Neutrophil (primary cell): ENCODE data around the gene SETD3.

Source experiments
- H3K27ac ChIP-seq: fragments of 200-600 bp; sonication (generic); 2 replicates; pipeline ENCODE4 v1.5.1; 2016; ENCODE audit warnings: mild to moderate bottlenecking, moderate library complexity
- H3K27me3 ChIP-seq: fragments of 200-600 bp; sonication (generic); 2 replicates; pipeline ENCODE4 v1.6.0; 2016; ENCODE audit warnings: mild to moderate bottlenecking
- H3K36me3 ChIP-seq: fragments of 200-600 bp; sonication (generic); 2 replicates; pipeline ENCODE4 v1.5.1; 2017
- H3K4me1 ChIP-seq, 2 experiments: fragments of 200-600 bp in 1 of 2; sonication (generic) in 1 of 2; 1 replicate in 1 of 2; 2 replicates in 1 of 2; pipeline versions ENCODE4 v1.5.1 to v1.6.1; 2013 to 2016; ENCODE audit warnings: low read depth in 1 of 2, low read length in 1 of 2, mild to moderate bottlenecking in 1 of 2, moderate library complexity in 1 of 2; ENCODE audit not compliant: control insufficient read depth in 1 of 2, insufficient read depth in 1 of 2
- H3K4me3 ChIP-seq, 2 experiments: fragments of 200-600 bp in 1 of 2; sonication (generic) in 1 of 2; 1 replicate in 1 of 2; 2 replicates in 1 of 2; pipeline ENCODE4 v1.5.1; 2013 to 2016; ENCODE audit warnings: low read depth in 1 of 2, low read length in 1 of 2, mild to moderate bottlenecking in 1 of 2, moderate library complexity in 1 of 2
- H3K9me3 ChIP-seq: fragments of 200-600 bp; sonication (generic); 2 replicates; pipeline ENCODE4 v1.5.1; 2016
- TF ChIP-seq, protein P1 (sequence below): fragments of 200-600 bp; sonication (generic); IDR thresholded peaks from 2 replicates; pipeline ENCODE4 v1.5.1; 2016; ENCODE audit warnings: antibody characterized with exemption

Gene SETD3

DNA sequence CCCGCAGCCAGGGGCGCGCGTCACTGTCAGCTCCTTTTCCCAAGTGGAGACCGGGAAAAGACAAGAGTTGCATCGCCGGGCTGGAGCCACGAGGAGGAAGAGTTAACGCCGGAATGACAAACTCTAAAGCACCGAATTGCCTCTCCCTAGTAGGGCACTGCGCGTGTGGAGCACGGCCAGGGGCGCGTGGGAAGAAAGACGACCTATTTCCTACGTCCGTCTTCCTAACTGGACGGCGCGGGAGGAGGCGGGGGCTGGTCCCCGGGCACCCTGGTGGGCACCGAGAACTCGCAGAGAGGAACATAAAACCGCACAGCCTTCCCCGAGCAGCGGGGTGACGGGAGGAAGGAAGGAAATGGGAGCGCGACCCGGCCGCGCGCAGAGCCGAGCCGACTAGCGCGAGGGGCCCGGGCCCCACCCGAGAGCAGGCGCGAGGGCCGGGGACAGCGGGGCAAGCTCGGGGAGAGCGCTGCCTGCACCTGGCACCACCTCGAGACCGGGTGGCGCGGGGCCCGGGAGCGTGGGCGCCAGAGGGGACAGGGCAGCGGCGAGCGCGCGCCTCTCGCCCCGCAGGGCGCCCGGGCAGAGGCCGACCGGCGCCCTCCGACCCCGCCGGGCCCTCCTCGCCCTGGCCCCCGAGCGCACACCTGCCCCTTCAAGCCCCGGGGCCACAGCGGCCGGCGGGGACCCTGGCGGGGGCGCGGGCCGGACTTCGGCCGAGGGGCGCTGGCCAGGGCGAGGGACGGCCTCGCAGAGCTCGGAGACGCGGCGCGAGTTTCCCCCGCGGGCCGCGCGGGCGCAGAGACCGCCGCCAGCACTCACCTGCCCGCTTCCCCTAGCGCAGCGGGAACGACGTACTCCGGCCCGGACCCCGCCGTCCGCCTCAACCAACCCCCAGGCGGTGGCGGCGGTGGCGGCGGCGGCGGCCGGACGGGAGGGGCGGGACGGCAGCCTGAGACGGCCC, at the start of gene SETD3:
SETD3 (minus strand) TSS at position 954 of the 964 bp plus-strand sequence. CDS start 15,054 bp downstream, outside the sequence.
- TF ChIP-seq, protein P1, sequence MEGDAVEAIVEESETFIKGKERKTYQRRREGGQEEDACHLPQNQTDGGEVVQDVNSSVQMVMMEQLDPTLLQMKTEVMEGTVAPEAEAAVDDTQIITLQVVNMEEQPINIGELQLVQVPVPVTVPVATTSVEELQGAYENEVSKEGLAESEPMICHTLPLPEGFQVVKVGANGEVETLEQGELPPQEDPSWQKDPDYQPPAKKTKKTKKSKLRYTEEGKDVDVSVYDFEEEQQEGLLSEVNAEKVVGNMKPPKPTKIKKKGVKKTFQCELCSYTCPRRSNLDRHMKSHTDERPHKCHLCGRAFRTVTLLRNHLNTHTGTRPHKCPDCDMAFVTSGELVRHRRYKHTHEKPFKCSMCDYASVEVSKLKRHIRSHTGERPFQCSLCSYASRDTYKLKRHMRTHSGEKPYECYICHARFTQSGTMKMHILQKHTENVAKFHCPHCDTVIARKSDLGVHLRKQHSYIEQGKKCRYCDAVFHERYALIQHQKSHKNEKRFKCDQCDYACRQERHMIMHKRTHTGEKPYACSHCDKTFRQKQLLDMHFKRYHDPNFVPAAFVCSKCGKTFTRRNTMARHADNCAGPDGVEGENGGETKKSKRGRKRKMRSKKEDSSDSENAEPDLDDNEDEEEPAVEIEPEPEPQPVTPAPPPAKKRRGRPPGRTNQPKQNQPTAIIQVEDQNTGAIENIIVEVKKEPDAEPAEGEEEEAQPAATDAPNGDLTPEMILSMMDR, result no peak
- Histone ChIP-seq H3K4me1 (peaks cover 45 to 46% of the 10 kb centered on the region in 2 experiments), H3K9me3 (no peaks in the 10 kb centered on the region), H3K4me3 (peak within 1 kb of the TSS; percentile 92 to 93), H3K36me3 (no peaks in the 10 kb centered on the region), H3K27ac (peak within 1 kb of the TSS; percentile 92), H3K27me3 (no peaks in the 10 kb centered on the region)

DNA sequence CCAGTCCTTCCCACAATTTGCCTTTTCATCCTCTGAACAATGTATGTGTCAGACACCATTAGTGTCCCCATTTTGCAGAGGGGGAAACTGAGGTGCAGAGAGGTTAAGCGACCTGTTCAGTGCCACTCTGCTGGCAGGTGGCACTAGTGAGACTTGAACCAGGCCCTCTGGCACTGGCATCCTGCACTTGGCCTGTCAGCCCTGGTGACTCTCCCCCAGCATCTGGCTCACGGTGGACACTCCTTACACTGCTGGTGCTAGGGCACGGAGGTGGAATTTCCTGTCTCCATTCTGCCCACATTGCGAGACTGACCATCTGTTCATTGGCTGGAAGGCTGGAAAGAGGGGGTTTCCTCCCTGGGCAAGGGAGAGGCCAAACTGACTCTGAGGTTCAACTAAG, 49.2 kb upstream of the SETD3 start:
- H3K4me3 ChIP-seq, result no peak overlapping the region
- H3K9me3 ChIP-seq, result no peaks in the 10 kb centered on the region
- TF ChIP-seq, protein P1, result no peak
- H3K27me3 ChIP-seq, result no peaks in the 10 kb centered on the region
- H3K27ac ChIP-seq, result no peak overlapping the region
- no peaks in the 10 kb centered on the region for H3K4me1 ChIP-seq
- no peaks in the 10 kb centered on the region for H3K36me3 ChIP-seq

DNA sequence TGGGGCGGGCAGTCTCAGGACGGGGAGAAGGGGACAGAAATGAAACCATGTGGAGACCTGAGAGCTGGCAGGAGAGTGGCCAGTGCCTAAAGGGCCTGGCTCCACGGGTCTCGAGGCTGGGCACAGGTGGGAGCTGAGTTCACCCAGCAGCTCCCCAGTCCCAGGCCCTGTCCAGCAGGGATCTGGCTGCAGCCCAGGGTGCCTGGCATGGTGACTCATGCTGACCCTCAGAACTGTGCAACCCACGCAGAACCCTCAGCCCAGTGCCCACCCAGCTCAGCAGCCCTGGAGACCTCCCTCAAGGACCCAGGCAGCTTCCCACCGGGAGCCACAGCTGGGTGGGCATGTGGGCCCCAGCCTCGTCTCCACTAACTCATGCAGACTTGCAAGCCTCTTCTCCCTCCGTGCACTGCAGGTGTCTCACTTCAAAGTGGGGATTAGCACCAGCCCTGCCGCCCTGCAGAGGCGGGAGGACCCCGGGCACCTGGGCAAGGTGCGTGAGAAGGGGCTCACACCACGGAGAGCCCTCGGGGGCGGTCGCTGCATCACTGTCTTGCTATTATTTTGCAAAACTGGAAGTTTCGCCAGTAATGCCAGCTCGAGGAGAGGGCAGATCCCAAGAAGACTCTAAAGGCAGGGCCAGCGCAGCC, 46.9 kb upstream of the SETD3 start:
- no peaks in the 10 kb centered on the region for H3K27me3 ChIP-seq
- no peak overlapping the region for H3K4me3 ChIP-seq
- no peaks in the 10 kb centered on the region for H3K36me3 ChIP-seq
- no peaks in the 10 kb centered on the region for H3K4me1 ChIP-seq
- H3K27ac ChIP-seq, result no peak overlapping the region
- no peaks in the 10 kb centered on the region for H3K9me3 ChIP-seq
- TF ChIP-seq, protein P1, result no peak

DNA sequence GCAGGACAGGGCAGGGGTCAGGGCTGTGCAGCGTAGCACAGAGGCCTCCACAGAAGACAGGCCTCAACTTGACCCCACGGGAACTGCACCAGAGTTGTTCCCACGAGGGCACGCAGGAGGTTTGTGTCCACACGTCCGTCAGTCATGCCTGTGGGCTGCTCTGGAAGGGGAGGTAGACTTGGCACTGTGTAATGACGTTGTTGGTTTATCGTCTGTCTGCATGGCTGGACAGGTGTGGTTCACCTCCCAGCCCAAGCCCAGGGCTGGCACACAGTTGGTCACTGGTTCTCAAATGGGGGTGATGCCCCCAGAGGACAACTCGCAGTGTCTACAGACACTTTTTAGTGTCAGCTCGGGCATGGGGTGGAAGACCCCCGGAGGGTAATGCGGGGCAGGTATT, 46.4 kb upstream of the SETD3 start:
- no peaks in the 10 kb centered on the region for H3K27me3 ChIP-seq
- no peaks in the 10 kb centered on the region for H3K4me1 ChIP-seq
- H3K36me3 ChIP-seq, result no peaks in the 10 kb centered on the region
- no peak overlapping the region for H3K4me3 ChIP-seq
- no peak overlapping the region for H3K27ac ChIP-seq
- TF ChIP-seq, protein P1, result no peak
- H3K9me3 ChIP-seq, result no peaks in the 10 kb centered on the region

DNA sequence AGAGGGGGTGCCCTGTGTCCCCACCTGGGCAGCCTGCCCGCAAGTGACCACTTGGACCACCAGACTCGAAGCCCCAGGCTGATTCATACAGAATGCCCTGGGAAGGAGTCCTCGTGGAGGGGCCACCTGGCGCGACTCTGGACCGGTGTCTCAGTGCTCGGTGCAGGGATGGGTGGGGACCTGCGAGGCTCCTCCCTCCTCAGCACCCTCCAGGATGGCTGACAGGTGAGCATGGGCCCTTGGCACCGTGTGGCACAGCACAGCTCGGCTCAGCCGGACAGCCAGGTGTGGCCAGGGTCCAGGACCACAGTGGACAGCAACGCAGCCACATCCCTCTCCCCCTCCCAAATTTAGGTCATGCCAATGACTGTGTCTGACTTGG, 45.0 kb upstream of the SETD3 start:
- Histone ChIP-seq H3K27me3 (no peaks in the 10 kb centered on the region), H3K4me3 (no peak overlapping the region), H3K27ac (no peak overlapping the region), H3K4me1 (no peaks in the 10 kb centered on the region), H3K36me3 (no peaks in the 10 kb centered on the region), H3K9me3 (no peaks in the 10 kb centered on the region)
- TF ChIP-seq, protein P1, result no peak
